HTR-8/SVneo (cell line): ENCODE data around the gene TPRKB.
"Not testable (repeated sequence)": the region's sequence is repeated elsewhere in the genome, so short reads cannot be mapped to it uniquely, and the experiment has no call there.

Experiments used
- DNase-seq: peaks from one replicate; pipeline ENCODE4 v3.0.0; 2011; ENCODE audit warnings: low spot score, mixed read lengths; ENCODE audit not compliant: insufficient read length
- FAIRE-seq: peaks from 2 replicates; lab custom pipeline; 2011; peaks lifted over from hg19 to GRCh38; lab: Jason Lieb, UNC

The TPRKB gene

DNA sequence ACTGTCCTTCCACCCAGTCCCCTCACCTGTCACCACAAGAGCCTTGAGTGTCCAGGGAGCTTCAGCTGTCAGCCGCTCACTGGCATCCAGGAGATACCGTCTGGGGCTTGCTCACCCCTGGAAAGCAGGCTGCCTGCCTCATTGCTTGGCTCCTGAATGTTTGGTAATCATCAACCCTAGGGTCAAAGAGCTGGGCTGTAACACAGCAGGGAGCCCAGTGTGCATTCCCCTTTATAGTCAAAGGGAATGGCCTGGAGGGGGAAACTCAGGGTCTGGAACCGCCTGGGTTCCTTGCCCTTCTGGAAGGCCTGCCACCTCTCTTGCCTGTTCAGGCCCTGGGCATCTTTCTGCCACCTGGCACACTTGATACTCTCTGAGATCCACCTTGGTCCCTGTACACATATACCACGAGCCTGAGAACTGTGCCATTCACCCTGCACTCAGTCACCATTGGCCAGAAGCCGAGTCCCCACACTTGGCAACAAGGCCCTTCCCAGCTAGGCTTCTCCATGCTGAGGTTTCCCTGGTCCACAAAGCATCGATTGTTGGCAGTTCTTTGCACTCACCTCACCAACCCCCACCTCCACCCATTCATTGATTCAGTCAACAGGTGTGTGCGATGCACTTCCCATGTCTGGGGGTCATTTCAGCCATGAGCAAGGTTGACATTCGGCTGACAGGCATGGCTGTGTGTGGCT, 35.0 kb downstream of the TPRKB start:
- DNase-seq (no peak), FAIRE-seq (no peak)

DNA sequence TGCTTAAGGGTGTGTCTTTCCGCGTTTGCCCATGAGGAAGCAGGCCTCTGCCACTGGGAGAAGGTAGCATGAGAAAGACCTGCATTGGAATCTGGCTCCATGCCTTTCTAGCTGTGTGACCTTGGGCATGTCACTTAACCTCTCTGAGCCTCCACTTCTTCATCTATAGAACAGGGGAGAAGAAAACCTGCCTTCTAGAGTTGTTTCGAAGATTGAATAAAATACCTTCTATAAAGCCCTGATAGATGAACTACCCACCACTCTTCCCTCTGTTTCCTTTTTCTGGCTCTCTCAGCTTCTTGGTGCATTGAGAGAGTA, 35.7 kb downstream of the TPRKB start:
- not testable (repeated sequence) for FAIRE-seq, DNase-seq

DNA sequence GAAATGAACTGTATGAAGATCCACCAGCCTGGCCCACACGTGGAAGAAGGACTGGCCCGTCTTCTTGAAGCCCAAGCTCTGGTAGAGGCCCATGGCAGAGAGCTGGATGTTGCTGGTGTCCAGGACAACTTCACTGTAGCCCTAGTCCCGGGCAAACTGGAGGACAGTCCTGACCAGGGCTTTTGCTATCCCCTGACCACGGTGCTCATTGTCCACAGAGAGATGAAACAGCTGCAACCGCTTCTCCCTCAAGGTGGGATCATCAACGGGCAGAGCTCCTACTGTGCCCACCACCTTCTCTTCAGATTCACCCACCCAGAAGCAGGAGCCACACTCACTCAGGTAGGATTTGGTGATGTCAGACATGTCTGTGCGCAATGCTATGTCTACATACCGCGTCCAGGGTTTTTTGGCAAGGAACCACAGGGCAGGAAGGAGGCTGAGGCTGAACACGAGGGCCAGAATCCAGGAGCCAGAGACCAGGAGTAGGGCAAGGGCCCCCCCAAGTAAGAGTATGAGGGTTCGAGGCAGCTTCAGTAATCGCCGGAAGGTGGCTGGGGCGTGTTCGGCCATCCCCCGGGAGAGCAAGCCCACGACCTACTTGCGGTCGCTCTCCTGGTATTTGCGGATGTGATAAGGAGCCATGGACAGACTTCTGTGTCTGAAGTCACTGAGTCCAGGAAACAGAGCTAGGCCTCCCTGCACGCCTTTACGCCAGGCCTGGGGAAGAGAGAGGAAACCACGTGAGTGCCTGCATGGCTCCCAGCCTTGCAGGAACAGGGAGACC, 36.3 kb downstream of the TPRKB start:
- FAIRE-seq (no peak), DNase-seq (no peak)

DNA sequence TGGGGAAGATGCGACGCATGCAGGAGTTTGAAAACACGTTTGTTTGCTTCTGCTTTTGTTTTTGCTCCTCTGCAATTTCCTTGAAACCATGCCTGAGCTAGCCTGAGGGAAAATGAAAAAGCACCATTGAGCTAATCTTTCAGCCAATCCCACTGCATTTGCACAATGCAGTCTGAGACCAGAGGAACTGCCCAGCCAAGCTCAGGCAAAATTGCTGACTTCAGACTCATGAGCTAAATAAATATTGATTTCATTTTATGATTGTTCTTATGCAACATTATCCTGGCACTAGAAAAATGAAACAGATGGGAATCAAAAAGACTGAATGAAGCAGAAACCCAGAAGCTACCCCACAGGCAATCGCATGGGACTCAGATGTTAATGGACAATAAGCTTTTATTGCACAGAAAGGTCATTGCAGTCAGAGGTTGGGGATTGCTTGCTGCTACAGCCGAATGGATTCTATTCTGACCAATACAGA, 37.0 kb downstream of the TPRKB start:
- no peak for FAIRE-seq
- no peak for DNase-seq

DNA sequence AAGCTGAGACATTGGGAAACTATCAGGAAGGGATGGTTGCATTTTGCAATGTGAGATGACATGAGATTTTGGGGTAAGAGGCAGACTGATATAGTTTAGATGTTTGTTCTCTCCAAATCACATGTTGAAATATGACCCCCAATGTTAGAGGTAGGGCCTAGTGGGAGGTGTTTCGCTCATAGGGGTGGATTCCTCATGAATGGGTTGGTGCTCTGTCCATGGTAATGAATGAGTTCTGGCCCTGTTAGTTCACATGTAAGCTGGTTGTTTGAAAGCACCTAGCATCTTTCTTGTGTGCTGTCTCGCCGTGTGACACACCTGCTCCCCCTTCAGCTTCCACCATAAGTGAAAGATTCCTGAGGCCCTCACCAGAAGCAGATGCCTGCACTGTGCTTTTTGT, 37.7 kb downstream of the TPRKB start:
- DNase-seq (no peak), FAIRE-seq (no peak)

DNA sequence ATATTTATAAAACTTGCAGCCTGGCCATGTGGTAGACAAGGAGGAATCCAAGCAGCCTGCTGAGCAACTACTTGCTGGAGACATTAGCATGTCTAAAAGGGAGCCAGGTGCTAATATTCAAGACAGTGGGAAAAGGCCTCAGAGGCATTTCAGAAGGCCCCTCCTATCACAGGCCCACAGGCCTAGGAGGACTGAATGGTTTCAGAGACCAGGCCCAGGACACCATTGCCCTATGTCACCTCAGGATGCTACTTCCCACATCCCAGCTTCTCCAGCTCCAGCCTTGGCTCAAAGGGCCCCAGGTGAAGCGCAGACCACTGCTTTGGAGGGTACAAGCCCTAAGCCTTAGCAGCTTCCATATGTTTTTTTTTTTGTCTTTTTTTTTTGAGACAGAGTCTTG, 39.0 kb downstream of the TPRKB start:
- FAIRE-seq = no peak
- DNase-seq = no peak

DNA sequence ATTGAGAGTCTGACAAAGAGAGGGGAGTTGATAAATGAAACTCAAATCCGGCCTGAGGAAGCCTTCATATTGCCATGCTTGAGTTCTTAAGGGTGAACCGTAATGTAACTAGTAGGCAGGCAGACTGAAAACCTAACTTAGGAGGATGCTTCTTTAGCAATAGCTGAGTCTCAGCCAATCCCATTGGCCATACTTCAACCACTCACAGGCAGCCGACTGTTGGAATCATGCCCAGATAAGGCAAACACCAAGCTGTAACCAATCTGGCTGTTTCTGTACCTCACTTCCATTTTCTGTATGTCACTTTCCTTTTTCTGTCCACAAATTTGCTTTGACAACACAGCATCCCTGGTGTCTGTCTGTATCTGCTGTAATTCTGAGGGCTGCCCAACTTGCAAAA, 39.5 kb downstream of the TPRKB start:
- DNase-seq = no peak
- FAIRE-seq = no peak

DNA sequence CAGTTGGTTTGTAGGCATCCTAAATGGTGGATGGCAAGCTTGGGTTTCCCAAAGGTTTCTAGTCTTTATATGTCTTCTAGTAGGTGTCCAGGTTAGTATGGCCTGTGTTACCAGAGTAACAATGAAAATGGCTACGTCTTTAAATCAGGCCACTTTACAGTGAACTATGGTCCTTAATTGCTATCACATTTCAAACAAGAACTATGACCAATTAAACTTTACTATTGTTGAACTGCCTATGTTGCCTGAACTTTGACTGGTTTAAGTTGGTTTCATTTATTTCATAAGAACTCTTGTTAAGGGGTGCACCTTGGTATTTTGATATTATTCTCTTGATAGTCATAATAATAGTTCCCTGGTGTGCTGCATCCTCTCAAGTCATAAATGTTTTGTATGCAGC, 40.2 kb downstream of the TPRKB start:
- not testable (repeated sequence) for DNase-seq, FAIRE-seq

DNA sequence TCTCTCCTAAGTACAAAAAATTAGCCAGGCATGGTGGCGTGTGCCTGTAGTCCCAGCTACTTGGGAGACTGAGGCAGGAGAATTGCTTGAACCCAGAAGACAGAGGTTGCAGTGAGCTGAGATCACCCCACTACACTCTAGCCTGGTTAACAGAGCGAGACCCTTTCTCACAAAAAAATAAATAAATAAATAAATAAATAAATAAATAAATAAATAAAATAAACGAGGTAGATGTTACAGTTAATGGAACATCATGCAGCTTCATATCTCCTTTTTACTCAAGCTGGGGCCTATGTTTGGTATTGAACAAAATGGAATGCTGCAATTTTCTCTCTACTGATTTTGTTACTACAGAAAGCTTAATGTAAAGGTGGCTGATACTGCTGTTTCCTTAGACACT, 40.6 kb downstream of the TPRKB start:
- FAIRE-seq, DNase-seq: not testable (repeated sequence)

DNA sequence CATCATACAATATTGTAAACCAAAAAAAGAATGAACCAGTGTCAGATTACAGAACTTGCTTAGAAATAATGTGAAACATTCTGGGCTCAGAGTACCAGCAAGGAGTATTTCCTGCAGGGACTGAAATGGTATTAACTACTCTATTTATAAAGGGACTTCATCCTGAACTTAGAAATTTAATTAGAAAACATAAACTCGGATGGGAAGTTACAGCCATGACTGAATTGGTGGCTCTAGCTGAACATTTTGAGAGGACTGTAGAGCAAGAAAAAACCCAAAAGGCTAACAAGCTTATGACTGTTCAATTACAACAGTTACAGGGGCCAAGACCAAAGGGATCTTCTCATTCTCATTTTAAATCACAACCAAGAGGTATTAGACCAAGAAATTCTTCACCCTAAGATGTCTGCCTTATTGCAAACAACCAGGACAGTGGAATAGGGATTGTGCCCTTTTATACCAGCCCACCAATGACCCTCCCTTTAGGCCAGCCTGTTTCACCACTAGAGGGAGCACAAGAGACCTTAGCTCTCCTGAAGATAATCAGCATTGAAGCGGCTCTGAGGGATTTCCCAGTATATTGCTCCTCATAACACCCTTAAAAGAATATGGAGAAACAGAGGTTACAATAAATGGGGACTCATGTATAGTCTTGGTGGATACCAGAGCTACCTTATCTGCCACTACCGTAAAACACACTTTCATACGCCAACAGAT, 46.6 kb downstream of the TPRKB start:
- peak; percentile 19 for DNase-seq
- FAIRE-seq = peak; percentile 86

DNA sequence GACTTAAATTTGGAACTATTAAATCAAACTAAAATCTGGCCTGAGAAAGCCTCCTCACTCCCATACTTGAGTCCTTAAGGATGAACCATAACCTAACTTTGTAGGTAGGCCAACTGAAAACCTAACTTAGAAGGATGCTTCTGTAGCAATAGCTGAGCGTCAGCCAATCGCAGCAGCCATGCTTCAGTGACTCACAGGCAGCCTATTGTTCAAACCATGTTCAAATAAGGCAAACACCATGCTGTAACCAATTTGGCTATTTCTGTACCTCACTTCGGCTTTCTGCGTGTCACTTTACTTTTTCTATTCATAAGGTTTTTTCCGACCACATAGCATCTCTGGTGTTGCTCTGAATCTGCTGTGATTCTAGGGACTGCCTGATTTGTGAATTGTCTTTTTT, 48.7 kb downstream of the TPRKB start:
- not testable (repeated sequence) for DNase-seq, FAIRE-seq

DNA sequence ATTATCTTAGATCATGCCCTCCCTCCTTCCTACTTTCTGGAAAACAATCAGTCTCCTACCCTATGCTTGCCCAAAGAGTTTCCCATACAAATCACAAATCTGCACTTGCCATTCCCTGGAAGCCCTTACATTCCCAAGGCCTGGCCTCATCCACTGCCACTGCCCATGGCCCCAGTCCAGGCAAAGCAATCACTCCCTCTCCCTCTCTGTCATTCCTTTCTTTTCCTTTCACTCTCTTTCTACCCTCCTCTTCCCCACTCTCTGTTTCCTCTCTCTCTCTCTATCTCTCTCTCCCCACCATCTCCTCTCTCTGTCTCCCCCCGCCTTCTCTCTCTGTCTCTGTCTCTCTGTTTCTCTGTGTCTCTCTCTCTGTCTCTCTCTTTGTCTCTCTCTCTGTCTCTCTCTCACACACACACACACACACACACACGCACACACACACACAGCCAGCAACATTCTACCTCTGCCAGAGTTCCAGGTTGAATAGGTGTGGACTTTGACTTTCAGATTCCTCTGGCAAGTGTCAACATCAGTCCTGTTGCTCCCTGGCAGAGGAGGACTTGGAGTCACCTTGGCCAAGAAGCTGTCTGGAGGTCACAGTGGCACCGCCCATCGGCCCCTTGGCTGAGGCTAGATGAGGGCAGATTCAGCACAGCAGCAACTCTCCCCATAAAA, 51.2 kb downstream of the TPRKB start:
- FAIRE-seq = no peak
- no peak for DNase-seq

DNA sequence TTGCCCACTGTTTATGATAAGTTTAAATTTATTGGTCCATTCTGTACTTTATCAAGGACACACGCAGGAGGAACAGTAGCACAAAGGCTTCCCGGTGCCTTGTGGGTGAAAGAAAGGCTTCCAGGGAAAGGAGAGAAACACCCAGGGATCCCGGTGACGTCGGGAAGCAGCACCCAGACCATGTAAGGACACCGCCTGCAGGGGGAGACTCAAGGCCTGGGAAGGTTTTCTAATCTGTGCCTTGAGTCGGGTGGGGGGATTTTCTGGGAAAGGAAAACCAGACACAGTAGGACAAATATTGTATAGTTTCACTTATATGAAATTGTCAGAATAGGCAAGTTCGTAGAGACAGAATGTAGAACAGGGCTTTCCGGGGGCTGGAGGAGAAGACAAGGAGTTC, 52.2 kb downstream of the TPRKB start:
- not testable (repeated sequence) for DNase-seq, FAIRE-seq

DNA sequence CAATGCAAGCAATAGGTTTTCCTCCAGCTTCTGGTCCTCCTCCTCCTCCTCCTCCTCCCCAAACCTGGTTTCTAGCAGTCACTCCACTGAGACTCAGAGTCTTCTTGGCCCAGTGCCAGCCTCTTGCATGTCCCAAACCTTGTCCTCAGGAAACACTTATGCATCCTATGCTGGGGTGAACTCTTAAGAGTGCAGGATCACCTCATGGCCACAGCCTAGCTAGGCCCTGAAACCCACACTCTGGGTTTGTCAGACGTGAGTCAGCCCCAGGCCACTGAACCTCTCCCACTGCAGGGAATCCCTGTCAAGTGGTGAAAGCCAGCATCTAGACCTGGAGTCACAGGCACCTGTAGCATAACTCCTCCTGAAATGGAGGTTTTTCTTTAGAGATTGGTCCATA, 52.8 kb downstream of the TPRKB start:
- FAIRE-seq = peak; percentile 38
- not testable (repeated sequence) for DNase-seq

DNA sequence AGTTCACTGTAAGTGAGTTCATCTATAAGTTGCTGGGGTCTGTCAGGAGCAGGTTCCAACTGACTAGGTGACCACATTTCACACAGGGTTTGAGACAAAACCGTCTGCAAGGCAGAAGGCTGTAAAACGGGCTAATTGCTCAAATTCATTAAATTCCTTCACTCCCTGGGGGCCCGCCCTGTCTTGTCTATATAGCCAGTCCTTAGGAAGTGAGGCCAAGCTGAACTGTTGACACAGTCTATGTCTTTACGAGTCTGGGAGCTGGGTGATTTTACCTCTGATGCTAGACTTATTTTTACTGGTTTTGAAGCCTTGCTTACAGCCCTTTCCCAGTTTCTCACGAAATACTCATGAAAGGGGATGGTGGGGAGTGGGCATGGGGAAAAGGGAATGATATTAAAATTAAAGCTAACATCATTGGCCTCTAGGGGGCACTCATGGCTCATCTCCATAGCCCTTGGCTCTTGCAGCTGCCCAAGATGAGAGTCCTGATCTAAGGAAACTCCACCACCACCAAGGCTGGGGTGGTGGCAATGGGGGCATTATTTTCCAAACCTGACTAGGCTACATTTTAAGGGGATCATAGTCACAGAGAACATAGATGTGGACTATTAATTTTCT, 57.1 kb downstream of the TPRKB start:
- FAIRE-seq = peak; percentile 46
- DNase-seq = peak; percentile 10
